Neural cell (in vitro differentiated cells): ENCODE data around the gene KIN. TPM values are rescaled to one million over a fixed set of nuclear protein-coding genes. Genes with fewer than 3 reads are reported as not detected.

ENCODE experiments used
- H2AFZ ChIP-seq: fragments of 200-600, 300-800 bp; sonication (generic), shearing (Covaris generic); 2 replicates; pipeline ENCODE4 v1.6.0; 2014; ENCODE audit warnings: low read depth, mild to moderate bottlenecking, antibody characterized with exemption, low read length, moderate library complexity
- H3F3A ChIP-seq: fragments of 200-600 bp; shearing (Covaris generic); 2 replicates; pipeline ENCODE4 v1.6.1; 2016; ENCODE audit warnings: mild to moderate bottlenecking, moderate library complexity, mixed read lengths, antibody characterized with exemption, low read length; ENCODE audit not compliant: insufficient read depth, poor library complexity, severe bottlenecking
- H3K27ac ChIP-seq: fragments of 200-600, 300-800 bp; sonication (generic), shearing (Covaris generic); 2 replicates; pipeline ENCODE4 v1.5.1; 2014; ENCODE audit warnings: mild to moderate bottlenecking, low read length, moderate library complexity
- H3K27me3 ChIP-seq: fragments of 300-800, 200-600 bp; sonication (generic), shearing (Covaris generic); 2 replicates; pipeline ENCODE4 v1.6.0; 2014; ENCODE audit warnings: mild to moderate bottlenecking, low read depth, low read length, moderate library complexity; ENCODE audit not compliant: insufficient read depth
- H3K36me3 ChIP-seq: fragments of 300-800, 200-600 bp; sonication (generic), shearing (Covaris generic); 2 replicates; pipeline ENCODE4 v1.5.1; 2014; ENCODE audit warnings: mild to moderate bottlenecking, antibody characterized with exemption, low read length, moderate library complexity; ENCODE audit not compliant: insufficient read depth
- H3K4me2 ChIP-seq: fragments of 300-800, 200-600 bp; sonication (generic), shearing (Covaris generic); 2 replicates; pipeline ENCODE4 v1.6.0; 2014; ENCODE audit warnings: mild to moderate bottlenecking, low read length
- H3K4me3 ChIP-seq: fragments of 300-800, 200-600 bp; sonication (generic), shearing (Covaris generic); 2 replicates; pipeline ENCODE4 v1.5.1; 2014; ENCODE audit warnings: mild to moderate bottlenecking, low read length, moderate library complexity
- H3K79me2 ChIP-seq: fragments of 200-600 bp; shearing (Covaris generic); replicated peaks from 2 replicates; pipeline ENCODE4 v1.6.0; 2014; ENCODE audit warnings: mild to moderate bottlenecking, low read length, moderate library complexity; ENCODE audit not compliant: insufficient read depth
- H3K9ac ChIP-seq: fragments of 300-800, 200-600 bp; sonication (generic), shearing (Covaris generic); 2 replicates; pipeline ENCODE4 v1.6.1; 2016; ENCODE audit warnings: mild to moderate bottlenecking, low read length, mixed read lengths
- H3K9me2 ChIP-seq: fragments of 200-600 bp; shearing (Covaris generic); 2 replicates; pipeline ENCODE4 v1.6.1; 2016; ENCODE audit warnings: mild to moderate bottlenecking, low read length, mixed read lengths; ENCODE audit not compliant: insufficient read depth
- H3K9me3 ChIP-seq: fragments of 200-600, 300-800 bp; sonication (generic), shearing (Covaris generic); 2 replicates; pipeline ENCODE4 v1.6.1; 2016; ENCODE audit warnings: mild to moderate bottlenecking, mixed run types, low read length, moderate library complexity, mixed read lengths
- H4K20me1 ChIP-seq: fragments of 200-600 bp; shearing (Covaris generic); 2 replicates; pipeline ENCODE4 v1.6.1; 2016; ENCODE audit warnings: mild to moderate bottlenecking, mixed run types; ENCODE audit not compliant: insufficient read depth
- CTCF ChIP-seq: fragments of 450-650 bp; IDR thresholded peaks from 2 replicates; pipeline ENCODE4 v1.5.1; 2014; ENCODE audit warnings: antibody characterized with exemption, mild to moderate bottlenecking, moderate library complexity; ENCODE audit not compliant: poor library complexity, severe bottlenecking
- EP300 ChIP-seq: fragments of 450-650 bp; conservative IDR thresholded peaks from 2 replicates; pipeline ENCODE4 v1.6.1; 2014; ENCODE audit warnings: antibody characterized with exemption, mild to moderate bottlenecking, moderate library complexity; ENCODE audit not compliant: poor library complexity, severe bottlenecking
- EZH2 ChIP-seq: fragments of 200-600, 300-800 bp; shearing (Covaris generic), sonication (generic); IDR thresholded peaks from 2 replicates; pipeline ENCODE4 v1.6.1; 2014; ENCODE audit warnings: antibody characterized with exemption, low read length, borderline replicate concordance, mild to moderate bottlenecking; ENCODE audit not compliant: insufficient read depth, poor library complexity, severe bottlenecking
- MXI1 ChIP-seq: fragments of 450-650 bp; conservative IDR thresholded peaks from 2 replicates; pipeline ENCODE4 v1.6.1; 2014; ENCODE audit warnings: antibody characterized with exemption, mild to moderate bottlenecking; ENCODE audit not compliant: poor library complexity, severe bottlenecking
- POLR2AphosphoS5 ChIP-seq: IDR thresholded peaks from 2 replicates; pipeline ENCODE4 v1.6.1; 2012
- RAD21 ChIP-seq: fragments of 450-650 bp; conservative IDR thresholded peaks from 2 replicates; pipeline ENCODE4 v1.6.1; 2014; ENCODE audit warnings: antibody characterized with exemption, mild to moderate bottlenecking, moderate library complexity
- REST ChIP-seq: IDR thresholded peaks from 2 replicates; pipeline ENCODE4 v1.6.1; 2012; ENCODE audit warnings: borderline replicate concordance
- SMC3 ChIP-seq: fragments of 450-650 bp; conservative IDR thresholded peaks from 2 replicates; pipeline ENCODE4 v1.6.1; 2014; ENCODE audit warnings: antibody characterized with exemption, mild to moderate bottlenecking, moderate library complexity; ENCODE audit not compliant: poor library complexity
- TAF1 ChIP-seq: IDR thresholded peaks from 2 replicates; pipeline ENCODE4 v1.6.1; 2012; ENCODE audit warnings: low read depth
- polyA plus RNA-seq: library from polyadenylated mRNA; depleted of rRNA; stranded (reverse); fragments of >200 nt; gene quantifications from 2 replicates; pipeline ENCODE4 v1.2.3, GENCODE V29; 2014

Gene KIN
- polyA plus RNA-seq, 1 donor from 2014 or later = 24.4 TPM

GRCh38 chr10:7756360-7756992 is 31.3 kb downstream of the KIN start:
- no peak overlapping the region for H3K4me3 ChIP-seq
- H3K9ac ChIP-seq = no peak overlapping the region
- H3K27me3 ChIP-seq = no peaks in the 10 kb centered on the region
- H3K9me3 ChIP-seq = no peaks in the 10 kb centered on the region
- no peaks in the 10 kb centered on the region for H3K9me2 ChIP-seq
- no peaks in the 10 kb centered on the region for H3F3A ChIP-seq
- H3K79me2 ChIP-seq = no peaks in the 10 kb centered on the region
- H4K20me1 ChIP-seq = no peaks in the 10 kb centered on the region
- H3K36me3 ChIP-seq = peaks cover 15% of the 10 kb centered on the region
- TF ChIP-seq REST (no peak), TAF1 (no peak), RAD21 (no peak), EZH2 (no peak), SMC3 (no peak), POLR2AphosphoS5 (no peak), EP300 (no peak), CTCF (no peak), MXI1 (no peak)
- no peak overlapping the region for H3K27ac ChIP-seq
- H3K4me2 ChIP-seq = no peak overlapping the region
- H2AFZ ChIP-seq = no peak overlapping the region

- Histone ChIP-seq H4K20me1 (no peaks in the 10 kb centered on the region), H3K9me3 (no peaks in the 10 kb centered on the region), H3K36me3 (peaks cover 15% of the 10 kb centered on the region), H3K4me2 (no peak overlapping the region), H3K79me2 (no peaks in the 10 kb centered on the region), H3K9me2 (no peaks in the 10 kb centered on the region), H3K9ac (no peak overlapping the region), H3K27me3 (no peaks in the 10 kb centered on the region), H3K27ac (no peak overlapping the region), H3F3A (no peaks in the 10 kb centered on the region), H3K4me3 (no peak overlapping the region), H2AFZ (no peak overlapping the region)
- TF ChIP-seq POLR2AphosphoS5 (no peak), SMC3 (no peak), MXI1 (no peak), TAF1 (no peak), EZH2 (no peak), CTCF (no peak), RAD21 (no peak), EP300 (no peak), REST (no peak)
Observed at GRCh38 chr10:7755103-7755502, 32.7 kb downstream of the KIN start.
